ENCODE results near the gene ATP8A2.
A peak's percentile ranks its signal among the peaks of the same experiment; 100 is the strongest.

Gene ATP8A2

DNA sequence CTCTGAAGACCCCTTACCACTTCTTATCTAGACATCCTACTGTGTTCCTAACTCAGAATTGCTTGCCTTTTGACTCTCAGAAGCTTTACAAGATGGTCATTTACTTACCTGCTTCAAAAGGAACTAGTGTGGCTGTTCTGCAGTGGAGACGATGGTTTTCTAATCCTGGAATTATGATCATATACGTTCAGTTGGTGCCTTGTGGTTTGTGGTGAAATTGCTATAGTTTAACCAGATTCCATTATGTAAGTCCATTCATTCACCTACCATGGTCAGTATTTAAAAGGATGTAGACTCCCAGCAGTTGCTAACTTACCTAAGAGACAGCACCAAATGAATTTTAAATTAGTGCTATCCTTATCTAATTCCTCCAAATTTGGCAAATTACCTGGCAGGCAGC is 469.2 kb downstream of the ATP8A2 start:
- Histone ChIP-seq H3K27me3 (ENCODE audit: insufficient read depth, poor library complexity, severe bottlenecking) (no peaks in the 10 kb centered on the region), H3K9me3 (ENCODE audit: severe bottlenecking) (no peaks in the 10 kb centered on the region), H3K4me1 (ENCODE audit: insufficient read depth, poor library complexity, severe bottlenecking) (peaks cover 21% of the 10 kb centered on the region), H3K36me3 (ENCODE audit: low read depth) (no peaks in the 10 kb centered on the region), H3K27ac (ENCODE audit: poor library complexity, severe bottlenecking) (peak overlapping the region; percentile 28), H3K4me3 (ENCODE audit: severe bottlenecking) (no peak overlapping the region)
- ATAC-seq (ENCODE audit: low read depth) (no peak), DNase-seq (ENCODE audit: low spot score) (no peak)
- TF ChIP-seq, protein P1, sequence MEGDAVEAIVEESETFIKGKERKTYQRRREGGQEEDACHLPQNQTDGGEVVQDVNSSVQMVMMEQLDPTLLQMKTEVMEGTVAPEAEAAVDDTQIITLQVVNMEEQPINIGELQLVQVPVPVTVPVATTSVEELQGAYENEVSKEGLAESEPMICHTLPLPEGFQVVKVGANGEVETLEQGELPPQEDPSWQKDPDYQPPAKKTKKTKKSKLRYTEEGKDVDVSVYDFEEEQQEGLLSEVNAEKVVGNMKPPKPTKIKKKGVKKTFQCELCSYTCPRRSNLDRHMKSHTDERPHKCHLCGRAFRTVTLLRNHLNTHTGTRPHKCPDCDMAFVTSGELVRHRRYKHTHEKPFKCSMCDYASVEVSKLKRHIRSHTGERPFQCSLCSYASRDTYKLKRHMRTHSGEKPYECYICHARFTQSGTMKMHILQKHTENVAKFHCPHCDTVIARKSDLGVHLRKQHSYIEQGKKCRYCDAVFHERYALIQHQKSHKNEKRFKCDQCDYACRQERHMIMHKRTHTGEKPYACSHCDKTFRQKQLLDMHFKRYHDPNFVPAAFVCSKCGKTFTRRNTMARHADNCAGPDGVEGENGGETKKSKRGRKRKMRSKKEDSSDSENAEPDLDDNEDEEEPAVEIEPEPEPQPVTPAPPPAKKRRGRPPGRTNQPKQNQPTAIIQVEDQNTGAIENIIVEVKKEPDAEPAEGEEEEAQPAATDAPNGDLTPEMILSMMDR (IDR thresholded peaks at IDR 0.05; ENCODE audit: poor library complexity, severe bottlenecking) = no peak

DNA sequence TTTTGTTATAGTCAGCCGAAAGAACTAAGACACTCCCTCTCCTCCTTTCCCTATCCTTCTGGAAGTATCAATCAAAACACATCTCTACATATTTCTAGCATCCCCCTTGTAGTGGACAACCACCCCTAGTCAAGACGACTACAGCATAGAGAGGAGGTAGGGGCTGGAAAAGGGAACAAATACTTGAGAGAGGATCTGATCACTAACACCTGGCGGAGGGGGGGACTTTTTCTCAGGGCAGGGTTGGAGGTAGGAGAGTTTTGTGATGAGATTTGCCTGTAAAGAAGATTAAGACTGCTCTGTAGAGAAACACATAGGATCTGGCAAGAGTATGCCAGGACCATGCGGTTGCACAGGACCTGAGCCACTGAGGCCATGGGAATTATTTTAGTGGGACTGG is 471.9 kb downstream of the ATP8A2 start:
- H3K27me3 ChIP-seq (ENCODE audit: insufficient read depth, poor library complexity, severe bottlenecking) = no peaks in the 10 kb centered on the region
- H3K9me3 ChIP-seq (ENCODE audit: severe bottlenecking) = no peaks in the 10 kb centered on the region
- DNase-seq (ENCODE audit: low spot score) = no peak
- H3K4me3 ChIP-seq (ENCODE audit: severe bottlenecking) = no peak overlapping the region
- no peak for ATAC-seq (ENCODE audit: low read depth)
- no peaks in the 10 kb centered on the region for H3K36me3 ChIP-seq (ENCODE audit: low read depth)
- peaks cover 9% of the 10 kb centered on the region for H3K4me1 ChIP-seq (ENCODE audit: insufficient read depth, poor library complexity, severe bottlenecking)
- H3K27ac ChIP-seq (ENCODE audit: poor library complexity, severe bottlenecking) = no peak overlapping the region
- TF ChIP-seq, protein P1 (IDR thresholded peaks at IDR 0.05; ENCODE audit: poor library complexity, severe bottlenecking) = no peak

DNA sequence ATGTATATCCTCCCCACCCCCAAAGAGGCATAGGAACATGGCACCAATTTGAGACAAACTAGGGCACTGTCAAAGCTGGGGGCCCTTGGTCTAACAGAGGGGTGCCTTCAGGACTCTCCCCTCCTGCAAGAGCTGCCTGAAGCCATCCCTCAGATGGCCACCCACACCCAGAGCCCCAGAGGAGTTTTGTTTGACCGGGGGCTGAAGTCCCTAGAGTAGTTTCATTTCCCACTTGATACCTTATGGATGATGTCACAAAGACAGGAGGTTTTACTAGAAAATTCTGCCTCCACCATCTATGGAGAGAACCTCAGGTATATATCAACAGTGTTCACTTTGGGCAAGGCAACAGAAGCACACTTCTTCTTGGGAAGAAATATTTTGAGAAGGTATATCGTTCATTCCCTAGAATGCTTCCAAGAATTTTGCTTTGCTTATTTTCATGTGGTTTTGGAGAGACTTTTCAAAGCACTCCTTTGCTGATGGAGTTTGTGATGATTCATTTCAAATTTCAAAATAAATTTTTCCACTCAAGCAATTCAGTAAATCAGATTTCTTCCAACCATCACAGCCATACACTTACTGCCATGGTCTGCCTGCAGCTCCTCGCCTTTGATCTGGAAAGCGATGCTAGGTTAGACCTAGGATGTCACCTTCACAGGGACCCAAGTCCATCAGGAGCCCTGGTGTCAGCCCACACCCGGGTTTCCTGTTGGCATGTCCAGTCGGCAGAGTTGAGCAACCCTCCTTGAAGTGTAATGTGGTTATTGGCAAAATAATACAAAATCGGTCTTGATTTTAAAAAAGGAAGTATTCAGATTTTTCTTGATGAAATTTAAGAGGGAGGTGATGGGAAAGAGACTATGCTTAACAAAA is 473.0 kb downstream of the ATP8A2 start:
- TF ChIP-seq, protein P1 (IDR thresholded peaks at IDR 0.05; ENCODE audit: poor library complexity, severe bottlenecking) = no peak
- Histone ChIP-seq H3K9me3 (ENCODE audit: severe bottlenecking) (no peaks in the 10 kb centered on the region), H3K27me3 (ENCODE audit: insufficient read depth, poor library complexity, severe bottlenecking) (no peaks in the 10 kb centered on the region), H3K4me3 (ENCODE audit: severe bottlenecking) (no peak overlapping the region), H3K4me1 (ENCODE audit: insufficient read depth, poor library complexity, severe bottlenecking) (peaks cover 9% of the 10 kb centered on the region), H3K36me3 (ENCODE audit: low read depth) (no peaks in the 10 kb centered on the region), H3K27ac (ENCODE audit: poor library complexity, severe bottlenecking) (no peak overlapping the region)
- DNase-seq (ENCODE audit: low spot score) (no peak), ATAC-seq (ENCODE audit: low read depth) (no peak)

DNA sequence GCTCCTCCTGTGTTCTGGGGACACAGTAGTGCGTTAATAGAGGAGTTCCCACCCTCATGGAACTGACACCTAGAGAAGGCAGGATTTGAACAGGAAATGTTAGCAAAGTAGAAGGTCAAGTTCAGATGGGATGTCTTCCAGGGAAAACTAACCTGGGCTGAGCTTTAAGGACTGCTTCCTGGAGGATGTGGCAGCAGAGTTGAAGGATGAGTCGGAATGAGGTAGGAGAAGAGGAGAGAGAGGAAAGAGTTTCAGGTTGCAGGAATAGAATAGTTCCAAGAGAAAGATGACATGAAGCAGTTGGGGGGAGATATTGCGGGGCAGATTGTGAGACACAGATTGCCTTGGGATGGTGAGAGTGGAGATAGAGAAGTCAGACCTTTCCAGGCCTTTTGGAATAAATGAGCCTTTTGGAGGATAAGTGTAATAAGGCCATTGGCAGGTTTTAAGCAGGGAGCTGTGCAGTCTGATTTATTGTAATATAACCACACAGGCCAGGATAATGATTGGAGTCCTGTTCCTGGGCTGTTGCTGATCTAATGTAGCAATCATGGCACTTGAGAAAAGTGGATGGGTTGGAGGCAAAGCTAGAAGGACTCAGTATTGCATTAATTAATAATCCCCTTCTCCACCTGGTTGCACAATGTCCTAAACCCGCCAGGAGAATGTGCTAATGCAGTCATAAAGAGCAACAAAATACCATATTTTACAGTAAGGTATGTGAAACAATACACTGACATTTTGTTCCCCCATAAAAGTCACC is 474.6 kb downstream of the ATP8A2 start:
- peak overlapping the region; percentile 47 for H3K27ac ChIP-seq (ENCODE audit: poor library complexity, severe bottlenecking)
- no peaks in the 10 kb centered on the region for H3K9me3 ChIP-seq (ENCODE audit: severe bottlenecking)
- no peaks in the 10 kb centered on the region for H3K4me1 ChIP-seq (ENCODE audit: insufficient read depth, poor library complexity, severe bottlenecking)
- ATAC-seq (ENCODE audit: low read depth) (peak; percentile 70; the same call in 2 of the 3 replicates), DNase-seq (ENCODE audit: low spot score) (no peak)
- no peaks in the 10 kb centered on the region for H3K27me3 ChIP-seq (ENCODE audit: insufficient read depth, poor library complexity, severe bottlenecking)
- H3K4me3 ChIP-seq (ENCODE audit: severe bottlenecking) = no peak overlapping the region
- no peaks in the 10 kb centered on the region for H3K36me3 ChIP-seq (ENCODE audit: low read depth)
- TF ChIP-seq, protein P1 (IDR thresholded peaks at IDR 0.05; ENCODE audit: poor library complexity, severe bottlenecking) = no peak

Measured in RWPE2 (cell line).